Fibroblast of lung (primary cell): ENCODE measurements around the gene ADH4. TPM values are rescaled to one million over a fixed set of nuclear protein-coding genes. Genes with fewer than 3 reads are reported as not detected.

ENCODE experiments used
- DNase-seq, 2 donors: peaks; one replicate each; pipeline versions ENCODE4 v3.0.0 to v3.0.0-alpha.2; 2010; ENCODE audit warnings: low read depth in 2 of 2
- H2AFZ ChIP-seq: 2 replicates; pipeline ENCODE4 v1.5.1; 2012; ENCODE audit warnings: low read length, control low read depth, inconsistent platforms
- H3K27ac ChIP-seq: 2 replicates; pipeline ENCODE4 v1.5.1; 2011; ENCODE audit warnings: low read length, control low read depth; ENCODE audit not compliant: insufficient read depth
- H3K27me3 ChIP-seq: 2 replicates; pipeline ENCODE4 v1.5.1; 2011; ENCODE audit warnings: mild to moderate bottlenecking, low read length; ENCODE audit not compliant: control insufficient read depth, insufficient read depth
- H3K36me3 ChIP-seq: 2 replicates; pipeline ENCODE4 v1.5.1; 2011; ENCODE audit warnings: low read length; ENCODE audit not compliant: control insufficient read depth, insufficient read depth
- H3K4me1 ChIP-seq: 2 replicates; pipeline ENCODE4 v1.5.1; 2011; ENCODE audit warnings: low read length; ENCODE audit not compliant: control insufficient read depth, insufficient read depth; ENCODE audit errors: extremely low read depth
- H3K4me2 ChIP-seq: 2 replicates; pipeline ENCODE4 v1.5.1; 2011; ENCODE audit warnings: low read length, control low read depth; ENCODE audit not compliant: insufficient read depth; ENCODE audit errors: extremely low read depth
- H3K4me3 ChIP-seq, 4 experiments: fragments of 200-600 bp in 1 of 4; sonication (generic) in 1 of 4; replicated peaks in 1 of 4; 2 replicates each; pipeline ENCODE4 v1.5.1; 2011 to 2016; ENCODE audit warnings: low read length in 4 of 4, low read depth in 3 of 4, mild to moderate bottlenecking in 3 of 4, control low read depth in 2 of 4, inconsistent platforms in 1 of 4, mixed read lengths in 1 of 4; ENCODE audit not compliant: insufficient read depth in 1 of 4; ENCODE audit errors: control extremely low read depth in 1 of 4
- H3K79me2 ChIP-seq: 2 replicates; pipeline ENCODE4 v1.5.1; 2012; ENCODE audit warnings: mild to moderate bottlenecking, low read length, inconsistent platforms; ENCODE audit not compliant: control insufficient read depth, insufficient read depth
- H3K9ac ChIP-seq: 2 replicates; pipeline ENCODE4 v1.5.1; 2011; ENCODE audit warnings: mild to moderate bottlenecking, low read length, control low read depth; ENCODE audit not compliant: insufficient read depth
- H3K9me3 ChIP-seq: 2 replicates; pipeline ENCODE4 v1.5.1; 2012; ENCODE audit warnings: low read depth, low read length; ENCODE audit not compliant: control insufficient read depth, insufficient read depth
- H4K20me1 ChIP-seq: 2 replicates; pipeline ENCODE4 v1.5.1; 2011; ENCODE audit warnings: low read length; ENCODE audit not compliant: control insufficient read depth, insufficient read depth; ENCODE audit errors: extremely low read depth
- CTCF ChIP-seq, 2 donors: IDR thresholded peaks in 1 of 2; conservative IDR thresholded peaks in 1 of 2; 1 replicate in 1 of 2; 2 replicates in 1 of 2; pipeline ENCODE4 v1.5.1; 2011 to 2012; ENCODE audit warnings: low read length in 2 of 2, control low read depth in 1 of 2, inconsistent platforms in 1 of 2, low read depth in 1 of 2, mild to moderate bottlenecking in 1 of 2
- EZH2 ChIP-seq: IDR thresholded peaks from 2 replicates; pipeline ENCODE4 v1.5.1; 2012; ENCODE audit warnings: low read length, control low read depth, mild to moderate bottlenecking; ENCODE audit errors: missing control alignments
- polyA plus RNA-seq, 2 donors: library from polyadenylated mRNA; depleted of rRNA in 1 of 2; stranded (reverse) in 1 of 2; unstranded in 1 of 2; fragments of >200 nt; gene quantifications; 2 replicates each; pipeline ENCODE4 v1.2.1, GENCODE V29; 2011 to 2012; ENCODE audit warnings: missing spikeins in 1 of 2
- total RNA-seq: library from RNA; depleted of rRNA; stranded (reverse); fragments of >200 nt; gene quantifications from 2 replicates; pipeline ENCODE4 v1.2.1, GENCODE V29; 2014

ADH4 gene
- total and polyA plus RNA-seq, 2 donors (not counting 1 experiment from before 2014, with no cell fraction given), result 0.03 TPM; not detected in 1

- Histone ChIP-seq H3K79me2 (peaks cover 12% of the 10 kb centered on the region), H4K20me1 (no peaks in the 10 kb centered on the region), H3K4me2 (no peak overlapping the region), H3K36me3 (peaks cover 21% of the 10 kb centered on the region), H3K27ac (no peak overlapping the region), H3K9ac (no peak overlapping the region), H3K27me3 (no peaks in the 10 kb centered on the region), H3K4me1 (no peaks in the 10 kb centered on the region), H2AFZ (no peak overlapping the region), H3K9me3 (no peaks in the 10 kb centered on the region), H3K4me3 (no peak overlapping the region)
- no peak for TF ChIP-seq CTCF (conservative IDR thresholded peaks at IDR 0.05 in 1 of 2, IDR thresholded peaks at IDR 0.05 in 1 of 2; ENCODE audit: low read depth in 1 of 2, low read length in 2 of 2)
- TF ChIP-seq EZH2, result no peak
- no peak for DNase-seq
These were observed 66.9 kb downstream of the ADH4 start for GRCh38 chr4:99077177-99077576.

GRCh38 chr4:99076292-99076976, 67.7 kb downstream of the ADH4 start:
- Histone ChIP-seq H3K27me3 (no peaks in the 10 kb centered on the region), H4K20me1 (no peaks in the 10 kb centered on the region), H3K4me2 (no peak overlapping the region), H3K9me3 (no peaks in the 10 kb centered on the region), H3K4me3 (no peak overlapping the region), H3K79me2 (peaks cover 8% of the 10 kb centered on the region), H2AFZ (no peak overlapping the region), H3K36me3 (peaks cover 25% of the 10 kb centered on the region), H3K4me1 (no peaks in the 10 kb centered on the region), H3K9ac (no peak overlapping the region), H3K27ac (no peak overlapping the region)
- no peak for DNase-seq
- TF ChIP-seq CTCF (conservative IDR thresholded peaks at IDR 0.05 in 1 of 2, IDR thresholded peaks at IDR 0.05 in 1 of 2; ENCODE audit: low read depth in 1 of 2, low read length in 2 of 2) (no peak), EZH2 (no peak)

- H3K27me3 ChIP-seq, result no peaks in the 10 kb centered on the region
- TF ChIP-seq CTCF (conservative IDR thresholded peaks at IDR 0.05 in 1 of 2, IDR thresholded peaks at IDR 0.05 in 1 of 2; ENCODE audit: low read depth in 1 of 2, low read length in 2 of 2), result no peak
- TF ChIP-seq EZH2, result no peak
- DNase-seq, result no peak
- no peak overlapping the region for H3K4me2 ChIP-seq
- H3K27ac ChIP-seq, result no peak overlapping the region
- H3K36me3 ChIP-seq, result peaks cover 25% of the 10 kb centered on the region
- no peak overlapping the region for H3K4me3 ChIP-seq
- no peak overlapping the region for H3K9ac ChIP-seq
- H2AFZ ChIP-seq, result no peak overlapping the region
- peaks cover 7% of the 10 kb centered on the region for H3K79me2 ChIP-seq
- no peaks in the 10 kb centered on the region for H4K20me1 ChIP-seq
- H3K4me1 ChIP-seq, result no peaks in the 10 kb centered on the region
- H3K9me3 ChIP-seq, result no peaks in the 10 kb centered on the region
These were observed 69.3 kb downstream of the ADH4 start for GRCh38 chr4:99074816-99075215.

Other genes starting within 250 kb of the ADH4 start
- 138 and 139 TPM in 2 replicates for gene EIF4E, start 215.2 kb downstream of the ADH4 start, total RNA-seq
- gene EIF4E, start 215.2 kb downstream of the ADH4 start, polyA plus RNA-seq, result 124 and 143 TPM in 2 replicates
- gene METAP1, start 148.6 kb downstream of the ADH4 start, total RNA-seq, result 24.7 and 38.5 TPM in 2 replicates
- 76.4 and 91.6 TPM in 2 replicates for gene METAP1, start 148.6 kb downstream of the ADH4 start, polyA plus RNA-seq
- 270 and 307 TPM in 2 replicates for gene ADH5, start 55.5 kb downstream of the ADH4 start, total RNA-seq
- 430 and 504 TPM in 2 replicates for gene ADH5, start 55.5 kb downstream of the ADH4 start, polyA plus RNA-seq
- 0.17 TPM in 1 of 2 replicates, not detected in the other for gene ADH6, start 74.9 kb upstream of the ADH4 start, total RNA-seq
- 0.11 and 0.68 TPM in 2 replicates for gene ADH6, start 74.9 kb upstream of the ADH4 start, polyA plus RNA-seq
- gene ADH1A, start 146.7 kb upstream of the ADH4 start, total RNA-seq, result 0.17 TPM in 1 of 2 replicates, not detected in the other
- gene ADH1A, start 146.7 kb upstream of the ADH4 start, polyA plus RNA-seq, result 0.06 TPM in 1 of 2 replicates, not detected in the other
- 364 and 844 TPM in 2 replicates for gene ADH1B, start 177.1 kb upstream of the ADH4 start, total RNA-seq
- gene ADH1B, start 177.1 kb upstream of the ADH4 start, polyA plus RNA-seq, result 106 and 188 TPM in 2 replicates
- gene ADH1C, start 208.4 kb upstream of the ADH4 start, total RNA-seq, result 0.77 and 0.83 TPM in 2 replicates
- gene ADH1C, start 208.4 kb upstream of the ADH4 start, polyA plus RNA-seq, result 0.35 and 1.2 TPM in 2 replicates